HepG2 (cell line): ENCODE results near the gene SLC26A3. TPM values are rescaled to one million over a fixed set of nuclear protein-coding genes. Genes with fewer than 3 reads are reported as not detected.

ENCODE experiments used
- ATAC-seq: fragments of 200-7000 bp; cut with Tn5 transposase; 3 replicates; pipeline ENCODE4 v1.9.1; 2020; ENCODE audit warnings: mild to moderate bottlenecking, moderate library complexity
- BruUV-seq: library from RNA; stranded (reverse); fragments of 400-500 nt; replicated peaks from 2 replicates; lab custom pipeline; 2021; lab: Mats Ljungman, UMichigan
- CTCF ChIA-PET: fragments of 300-600 bp; formaldehyde crosslinking; extraction: SDS; loops from one replicate; lab custom pipeline; 2021; ENCODE audit warnings: low total read pairs, inconsistent platforms, low intra/inter-chr PET ratio; lab: Yijun Ruan, JAX
- POLR2A ChIA-PET: fragments of 350-600 bp; sonication (Branson Sonifier 250); formaldehyde crosslinking; loops from one replicate; lab custom pipeline; 2020; ENCODE audit warnings: antibody characterized with exemption, inconsistent platforms; lab: Yijun Ruan, JAX
- DNase-seq: peaks from one replicate; pipeline ENCODE4 v3.0.0-alpha.2; 2015; ENCODE audit warnings: low spot score
- FAIRE-seq: peaks from 3 replicates; lab custom pipeline; 2011; peaks lifted over from hg19 to GRCh38; lab: Jason Lieb, UNC
- H2AFZ ChIP-seq: one replicate; pipeline ENCODE4 v1.6.1; 2011; ENCODE audit warnings: low read length, inconsistent platforms
- H3K27ac ChIP-seq: fragments of 300-600 bp; 3 replicates; pipeline ENCODE4 v1.8.0; 2011; ENCODE audit warnings: mixed run types, mild to moderate bottlenecking, mixed read lengths, low read length, inconsistent platforms; ENCODE audit not compliant: insufficient read depth; ENCODE audit errors: extremely low read length
- H3K27me3 ChIP-seq, 2 experiments: fragments of 200-600 bp in 1 of 2; 2 replicates in 1 of 2; 3 replicates in 1 of 2; pipeline versions ENCODE4 v1.6.0 to v1.8.0; 2011; ENCODE audit warnings: low read length in 2 of 2, mild to moderate bottlenecking in 2 of 2, moderate library complexity in 2 of 2, inconsistent platforms in 1 of 2; ENCODE audit not compliant: insufficient read depth in 2 of 2, control insufficient read depth in 1 of 2
- H3K36me3 ChIP-seq, 2 experiments: fragments of 200-600 bp in 1 of 2; replicated peaks in 1 of 2; 2 replicates in 1 of 2; 3 replicates in 1 of 2; pipeline versions ENCODE4 v1.5.1 to v1.8.0; 2011; ENCODE audit warnings: low read length in 2 of 2, inconsistent platforms in 1 of 2; ENCODE audit not compliant: insufficient read depth in 2 of 2, control insufficient read depth in 1 of 2
- H3K4me1 ChIP-seq: 2 replicates; pipeline ENCODE4 v1.5.1; 2012; ENCODE audit warnings: low read length, inconsistent platforms; ENCODE audit not compliant: insufficient read depth
- H3K4me2 ChIP-seq: 2 replicates; pipeline ENCODE4 v1.6.0; 2011; ENCODE audit warnings: low read depth, low read length, inconsistent platforms
- H3K4me3 ChIP-seq, 3 experiments: fragments of 200-600 bp in 1 of 3; sonication (generic), shearing (Covaris generic) in 1 of 3; replicated peaks in 1 of 3; 2 replicates each; pipeline ENCODE4 v1.5.1; 2011 to 2016; ENCODE audit warnings: low read length in 3 of 3, inconsistent platforms in 2 of 3, low read depth in 2 of 3, mild to moderate bottlenecking in 2 of 3, control low read depth in 1 of 3, mixed read lengths in 1 of 3; ENCODE audit not compliant: insufficient read depth in 1 of 3
- H3K79me2 ChIP-seq: one replicate; pipeline ENCODE4 v1.6.1; 2011; ENCODE audit warnings: low read length, inconsistent platforms; ENCODE audit not compliant: insufficient read depth
- H3K9ac ChIP-seq: 2 replicates; pipeline ENCODE4 v1.6.0; 2011; ENCODE audit warnings: mild to moderate bottlenecking, low read depth, low read length, inconsistent platforms; ENCODE audit not compliant: insufficient read depth
- H3K9me3 ChIP-seq: 2 replicates; pipeline ENCODE4 v1.5.1; 2012; ENCODE audit warnings: mild to moderate bottlenecking, low read length
- H4K20me1 ChIP-seq: 2 replicates; pipeline ENCODE4 v1.6.0; 2011; ENCODE audit warnings: inconsistent platforms, mild to moderate bottlenecking, low read length, moderate library complexity; ENCODE audit not compliant: insufficient read depth
- BCLAF1 ChIP-seq: fragments of 450-650 bp; IDR thresholded peaks from 2 replicates; pipeline ENCODE4 v1.6.1; 2017; ENCODE audit warnings: mild to moderate bottlenecking
- CCAR2 ChIP-seq: fragments of 200-400 bp; formaldehyde crosslinking; optimal IDR thresholded peaks from 2 replicates; pipeline ENCODE3; 2018; ENCODE audit warnings: low read depth, mild to moderate bottlenecking, low read length, moderate library complexity
- HNRNPL ChIP-seq: fragments of 200-400 bp; formaldehyde crosslinking; IDR thresholded peaks from 2 replicates; pipeline ENCODE4 v1.6.1; 2017; ENCODE audit warnings: mild to moderate bottlenecking, low read depth, low read length
- IKZF1 ChIP-seq: fragments of 450-650 bp; IDR thresholded peaks from 2 replicates; pipeline ENCODE4 v1.7.1; 2016
- PLRG1 ChIP-seq: fragments of 450-650 bp; conservative IDR thresholded peaks from 2 replicates; pipeline ENCODE4 v1.6.1; 2016
- RFX5 ChIP-seq: IDR thresholded peaks from 2 replicates; pipeline ENCODE4 v1.6.1; 2011; ENCODE audit warnings: low read depth, low read length, improper control_type of control experiment
- SOX6 ChIP-seq, 2 experiments: fragments of 450-650 bp in 1 of 2; sonication (generic) in 1 of 2; formaldehyde crosslinking in 1 of 2; IDR thresholded peaks; 2 replicates each; pipeline versions ENCODE4 v1.4.0 to v1.6.1; 2017 to 2020; ENCODE audit warnings: antibody characterized with exemption in 1 of 2, mild to moderate bottlenecking in 1 of 2, missing genetic modification reagents in 1 of 2
- SRY ChIP-seq: sonication (generic); formaldehyde crosslinking; IDR thresholded peaks from 2 replicates; pipeline ENCODE4 v1.8.0; 2022; ENCODE audit warnings: mild to moderate bottlenecking, missing genetic modification reagents
- ZBTB7A ChIP-seq: sonication (generic); formaldehyde crosslinking; IDR thresholded peaks from 2 replicates; pipeline ENCODE4 v1.8.0; 2022; ENCODE audit warnings: mild to moderate bottlenecking, missing genetic modification reagents
- ZC3H13 ChIP-seq: sonication (generic); formaldehyde crosslinking; IDR thresholded peaks from 2 replicates; pipeline ENCODE4 v1.8.1; 2023; ENCODE audit warnings: mild to moderate bottlenecking, missing genetic modification reagents, moderate library complexity
- ZGPAT ChIP-seq: IDR thresholded peaks from 2 replicates; pipeline ENCODE4 v1.6.1; 2016; ENCODE audit warnings: mild to moderate bottlenecking
- ZNF160 ChIP-seq: sonication (generic); formaldehyde crosslinking; IDR thresholded peaks from 2 replicates; pipeline ENCODE4 v1.8.0; 2022; ENCODE audit warnings: mild to moderate bottlenecking, inconsistent platforms, missing genetic modification reagents
- ZNF234 ChIP-seq: sonication (generic); formaldehyde crosslinking; conservative IDR thresholded peaks from 2 replicates; pipeline ENCODE4 v1.5.1; 2020; ENCODE audit warnings: mild to moderate bottlenecking, missing genetic modification reagents
- ZNF251 ChIP-seq: sonication (generic); formaldehyde crosslinking; IDR thresholded peaks from 2 replicates; pipeline ENCODE4 v1.9.0; 2021; ENCODE audit warnings: mild to moderate bottlenecking, missing genetic modification reagents
- ZNF264 ChIP-seq: sonication (generic); formaldehyde crosslinking; IDR thresholded peaks from 2 replicates; pipeline ENCODE4 v1.4.0; 2020; ENCODE audit warnings: missing genetic modification reagents
- ZNF430 ChIP-seq: sonication (generic); formaldehyde crosslinking; IDR thresholded peaks from 2 replicates; pipeline ENCODE4 v1.9.0; 2021; ENCODE audit warnings: mild to moderate bottlenecking, missing genetic modification reagents
- WGBS: methylation state at CpG from one replicate; pipeline ENCODE4 v1.1.6; 2017; ENCODE audit warnings: low lambda C conversion rate; 5-methylcytosine and 5-hydroxymethylcytosine counted together
- in situ Hi-C: cut with HindIII; loops from 2 replicates; pipeline ENCODE4 v1.10.0; 2017; ENCODE audit warnings: low pct_unique_long_range_greater_than_20kb; ENCODE audit not compliant: extremely low pct_ligation_motif_present
- intact Hi-C: fragments of 100-400 bp; cut with micrococcal nuclease; formaldehyde crosslinking; loops from one replicate; pipeline ENCODE4 v1.10.0; 2022; ENCODE audit not compliant: unreplicated experiment
- polyA plus RNA-seq, 8 experiments: library from polyadenylated mRNA; depleted of rRNA in 3 of 8; stranded (reverse) in 7 of 8; unstranded in 1 of 8; fragments of >200 nt; fragmentation: Illumina TruSeq in 4 of 8; extraction: Trizol in 4 of 8; gene quantifications; 2 replicates each; pipeline versions ENCODE4 v1.2.1 to v1.2.3, GENCODE V29; 2011 to 2016; ENCODE audit warnings: low read depth in 4 of 8, missing spikeins in 1 of 8, mixed read lengths in 1 of 8; ENCODE audit not compliant: insufficient read depth in 1 of 8
- total RNA-seq, 5 experiments: library from RNA; depleted of rRNA; stranded (reverse); fragments of >200 nt; fragmentation: Illumina TruSeq; extraction: Trizol; gene quantifications; 2 replicates each; pipeline ENCODE4 v1.2.3, GENCODE V29; 2016; ENCODE audit warnings: low read depth in 1 of 5
- TF ChIP-seq, protein P1 (sequence below): sonication (generic); formaldehyde crosslinking; IDR thresholded peaks from 2 replicates; pipeline ENCODE4 v1.8.0; 2022; ENCODE audit warnings: mild to moderate bottlenecking, missing genetic modification reagents, borderline replicate concordance

The SLC26A3 gene
- total and polyA plus RNA-seq, 2 of the 13 experiments (the other 11 are each of a cell fraction or from before 2014, with no cell fraction given): 0.11 to 0.30 TPM

GRCh38 chr7:107850216-107850615 is 47.2 kb upstream of the SLC26A3 start:
- 66% methylated on average over 4 of the region's 4 CpGs for WGBS
- H3K4me2 ChIP-seq: no peak overlapping the region
- no peak for FAIRE-seq
- no peak overlapping the region for H3K9ac ChIP-seq
- no peak overlapping the region for H3K4me3 ChIP-seq
- ChIA-PET POLR2A (no interaction called here), CTCF (no interaction called here)
- H2AFZ ChIP-seq: no peak overlapping the region
- no peaks in the 10 kb centered on the region for H3K9me3 ChIP-seq
- no peaks in the 10 kb centered on the region for H3K79me2 ChIP-seq
- no peaks in the 10 kb centered on the region for H3K36me3 ChIP-seq
- peaks cover 0 to 28% of the 10 kb centered on the region in 2 experiments; a peak in 4 of 5 replicates for H3K27me3 ChIP-seq
- BruUV-seq: no TSS peak
- no peak overlapping the region for H3K27ac ChIP-seq
- peaks cover 6% of the 10 kb centered on the region for H3K4me1 ChIP-seq
- intact Hi-C loops: no loop called here
- DNase-seq: no peak
- H4K20me1 ChIP-seq: no peaks in the 10 kb centered on the region
- ATAC-seq: no peak
- in situ Hi-C loops: loop anchor here (25.0 kb wide), 1 partner anchor 388 kb away; the partner anchor contains the start of gene GPR22
- TF ChIP-seq CCAR2: no peak
- no peak for TF ChIP-seq ZBTB7A (CRISPR knock-in tag)
- no peak for TF ChIP-seq IKZF1
- no peak for TF ChIP-seq HNRNPL
- no peak for TF ChIP-seq ZNF264 (CRISPR knock-in tag)
- no peak for TF ChIP-seq BCLAF1
- no peak for TF ChIP-seq ZGPAT (CRISPR knock-in tag)
- no peak for TF ChIP-seq SOX6 (IDR thresholded peaks at IDR 0.05)
- no peak for TF ChIP-seq SOX6 (CRISPR knock-in tag; IDR thresholded peaks at IDR 0.05)
- no peak for TF ChIP-seq SRY (CRISPR knock-in tag)
- no peak for TF ChIP-seq ZC3H13
- no peak for TF ChIP-seq ZNF234
- no peak for TF ChIP-seq ZNF430 (CRISPR knock-in tag)
- no peak for TF ChIP-seq PLRG1
- no peak for TF ChIP-seq RFX5
- no peak for TF ChIP-seq ZNF160 (CRISPR knock-in tag)
- TF ChIP-seq, protein P1, sequence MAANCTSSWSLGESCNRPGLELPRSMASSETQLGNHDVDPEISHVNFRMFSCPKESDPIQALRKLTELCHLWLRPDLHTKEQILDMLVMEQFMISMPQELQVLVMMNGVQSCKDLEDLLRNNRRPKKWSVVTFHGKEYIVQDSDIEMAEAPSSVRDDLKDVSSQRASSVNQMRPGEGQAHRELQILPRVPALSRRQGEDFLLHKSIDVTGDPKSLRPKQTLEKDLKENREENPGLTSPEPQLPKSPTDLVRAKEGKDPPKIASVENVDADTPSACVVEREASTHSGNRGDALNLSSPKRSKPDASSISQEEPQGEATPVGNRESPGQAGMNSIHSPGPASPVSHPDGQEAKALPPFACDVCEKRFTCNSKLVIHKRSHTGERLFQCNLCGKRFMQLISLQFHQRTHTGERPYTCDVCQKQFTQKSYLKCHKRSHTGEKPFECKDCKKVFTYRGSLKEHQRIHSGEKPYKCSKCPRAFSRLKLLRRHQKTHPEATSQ (CRISPR knock-in tag): no peak
- TF ChIP-seq ZNF251 (CRISPR knock-in tag): no peak
